Central memory CD8-positive, alpha-beta T cell (primary cell): ENCODE measurements around the gene INMT.

Source experiments
- ATAC-seq: fragments of 150-1000 bp; cut with Tn5 transposase; replicated peaks from 2 replicates; pipeline ENCODE4 v1.10.0; 2022; ENCODE audit warnings: mild to moderate bottlenecking, moderate FRiP score, moderate number of reproducible peaks; ENCODE audit not compliant: poor library complexity, severe bottlenecking; ENCODE audit errors: extremely low read depth
- DNase-seq, 2 donors: peaks; one replicate each; pipeline ENCODE4 v3.0.0; 2021; ENCODE audit warnings: low spot score in 2 of 2
- H3K27ac Mint-ChIP-seq: one replicate; pipeline ENCODE4 v1.8.0; 2022; ENCODE audit warnings: low read depth, mild to moderate bottlenecking, moderate library complexity, mixed read lengths
- H3K27me3 Mint-ChIP-seq: one replicate; pipeline ENCODE4 v1.8.0; 2022; ENCODE audit warnings: mixed read lengths
- H3K36me3 Mint-ChIP-seq: one replicate; pipeline ENCODE4 v1.8.0; 2022; ENCODE audit warnings: mild to moderate bottlenecking, moderate library complexity, mixed read lengths; ENCODE audit not compliant: insufficient read depth
- H3K4me1 Mint-ChIP-seq: one replicate; pipeline ENCODE4 v1.8.0; 2022; ENCODE audit warnings: mixed read lengths
- H3K4me3 Mint-ChIP-seq: one replicate; pipeline ENCODE4 v1.8.0; 2022; ENCODE audit warnings: mild to moderate bottlenecking, moderate library complexity, mixed read lengths
- H3K9me3 Mint-ChIP-seq: one replicate; pipeline ENCODE4 v1.8.0; 2022; ENCODE audit warnings: mixed read lengths

INMT gene

DNA sequence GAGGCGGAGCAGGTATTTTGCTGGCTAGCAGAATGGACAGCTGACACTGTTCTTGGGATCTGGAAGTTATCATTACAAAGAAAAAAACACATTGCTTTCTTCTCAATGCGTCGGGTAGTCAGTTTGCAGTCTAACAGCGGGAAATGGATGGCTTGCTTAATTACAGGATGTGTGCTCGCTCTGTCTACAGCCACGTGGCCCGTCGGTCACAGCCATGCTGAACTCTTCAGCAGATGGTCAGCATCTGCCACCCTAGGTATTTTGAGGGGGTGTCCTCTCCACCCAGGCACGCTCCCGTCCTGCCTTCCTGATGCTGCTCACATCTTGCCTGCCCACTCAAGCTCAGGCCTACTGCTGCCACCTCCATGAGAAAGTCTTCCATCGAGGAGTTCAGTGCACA lies 20.4 kb upstream of the INMT start:
- H3K36me3 Mint-ChIP-seq, result peaks cover 2% of the 10 kb centered on the region
- DNase-seq (no peak), ATAC-seq (no peak)
- no peak overlapping the region for H3K27ac Mint-ChIP-seq
- no peaks in the 10 kb centered on the region for H3K27me3 Mint-ChIP-seq
- peaks cover 42% of the 10 kb centered on the region for H3K4me1 Mint-ChIP-seq
- H3K9me3 Mint-ChIP-seq, result no peaks in the 10 kb centered on the region
- no peak overlapping the region for H3K4me3 Mint-ChIP-seq

GRCh38 chr7:30732606-30733005 lies 19.3 kb upstream of the INMT start:
- Mint-ChIP-seq H3K9me3 (no peaks in the 10 kb centered on the region), H3K27ac (no peak overlapping the region), H3K4me3 (no peak overlapping the region), H3K4me1 (peaks cover 38% of the 10 kb centered on the region), H3K27me3 (no peaks in the 10 kb centered on the region), H3K36me3 (peaks cover 2% of the 10 kb centered on the region)
- no peak for ATAC-seq
- DNase-seq, result no peak

GRCh38 chr7:30733216-30733615 lies 18.7 kb upstream of the INMT start:
- DNase-seq (no peak), ATAC-seq (no peak)
- Mint-ChIP-seq H3K36me3 (peaks cover 1% of the 10 kb centered on the region), H3K9me3 (no peaks in the 10 kb centered on the region), H3K4me3 (no peak overlapping the region), H3K27ac (no peak overlapping the region), H3K4me1 (peaks cover 38% of the 10 kb centered on the region), H3K27me3 (no peaks in the 10 kb centered on the region)

GRCh38 chr7:30733691-30734090 lies 18.2 kb upstream of the INMT start:
- no peaks in the 10 kb centered on the region for H3K9me3 Mint-ChIP-seq
- peaks cover 1% of the 10 kb centered on the region for H3K36me3 Mint-ChIP-seq
- H3K4me3 Mint-ChIP-seq, result no peak overlapping the region
- H3K4me1 Mint-ChIP-seq, result peaks cover 38% of the 10 kb centered on the region
- DNase-seq (no peak), ATAC-seq (no peak)
- H3K27ac Mint-ChIP-seq, result no peak overlapping the region
- H3K27me3 Mint-ChIP-seq, result no peaks in the 10 kb centered on the region

GRCh38 chr7:30734497-30734896 lies 17.4 kb upstream of the INMT start:
- H3K9me3 Mint-ChIP-seq, result no peaks in the 10 kb centered on the region
- ATAC-seq (no peak), DNase-seq (no peak)
- peaks cover 34% of the 10 kb centered on the region for H3K4me1 Mint-ChIP-seq
- no peak overlapping the region for H3K4me3 Mint-ChIP-seq
- no peak overlapping the region for H3K27ac Mint-ChIP-seq
- H3K36me3 Mint-ChIP-seq, result peaks cover 1% of the 10 kb centered on the region
- H3K27me3 Mint-ChIP-seq, result no peaks in the 10 kb centered on the region

DNA sequence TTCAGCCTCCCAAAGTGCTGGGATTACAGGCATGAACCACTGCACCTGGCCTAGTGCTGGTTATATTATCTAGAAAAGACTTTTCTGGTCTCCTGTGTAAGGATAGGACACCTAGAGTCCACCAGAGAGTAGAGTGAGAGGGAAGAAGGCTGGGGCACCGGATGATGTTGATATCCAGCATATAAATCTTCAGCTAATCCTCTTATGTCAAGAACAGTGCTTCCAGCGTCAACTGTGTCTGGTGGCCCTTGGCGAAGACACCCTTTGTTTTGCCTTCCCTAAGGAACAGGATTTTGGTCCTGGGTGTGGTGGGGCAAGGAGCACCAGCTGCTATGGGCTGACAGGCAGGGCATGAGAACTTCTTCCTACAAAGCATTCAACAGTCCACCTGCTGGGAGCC lies 16.3 kb upstream of the INMT start:
- no peaks in the 10 kb centered on the region for H3K9me3 Mint-ChIP-seq
- H3K36me3 Mint-ChIP-seq, result peaks cover 1% of the 10 kb centered on the region
- H3K27me3 Mint-ChIP-seq, result no peaks in the 10 kb centered on the region
- no peak overlapping the region for H3K4me3 Mint-ChIP-seq
- no peak for ATAC-seq
- H3K27ac Mint-ChIP-seq, result no peak overlapping the region
- peaks cover 34% of the 10 kb centered on the region for H3K4me1 Mint-ChIP-seq
- DNase-seq, result no peak

- Mint-ChIP-seq H3K27me3 (no peaks in the 10 kb centered on the region), H3K4me3 (no peak overlapping the region), H3K9me3 (no peaks in the 10 kb centered on the region), H3K36me3 (peaks cover 1% of the 10 kb centered on the region), H3K27ac (no peak overlapping the region), H3K4me1 (peaks cover 34% of the 10 kb centered on the region)
- no peak for ATAC-seq
- DNase-seq, result no peak
These were observed 15.6 kb upstream of the INMT start for GRCh38 chr7:30736291-30736690.

DNA sequence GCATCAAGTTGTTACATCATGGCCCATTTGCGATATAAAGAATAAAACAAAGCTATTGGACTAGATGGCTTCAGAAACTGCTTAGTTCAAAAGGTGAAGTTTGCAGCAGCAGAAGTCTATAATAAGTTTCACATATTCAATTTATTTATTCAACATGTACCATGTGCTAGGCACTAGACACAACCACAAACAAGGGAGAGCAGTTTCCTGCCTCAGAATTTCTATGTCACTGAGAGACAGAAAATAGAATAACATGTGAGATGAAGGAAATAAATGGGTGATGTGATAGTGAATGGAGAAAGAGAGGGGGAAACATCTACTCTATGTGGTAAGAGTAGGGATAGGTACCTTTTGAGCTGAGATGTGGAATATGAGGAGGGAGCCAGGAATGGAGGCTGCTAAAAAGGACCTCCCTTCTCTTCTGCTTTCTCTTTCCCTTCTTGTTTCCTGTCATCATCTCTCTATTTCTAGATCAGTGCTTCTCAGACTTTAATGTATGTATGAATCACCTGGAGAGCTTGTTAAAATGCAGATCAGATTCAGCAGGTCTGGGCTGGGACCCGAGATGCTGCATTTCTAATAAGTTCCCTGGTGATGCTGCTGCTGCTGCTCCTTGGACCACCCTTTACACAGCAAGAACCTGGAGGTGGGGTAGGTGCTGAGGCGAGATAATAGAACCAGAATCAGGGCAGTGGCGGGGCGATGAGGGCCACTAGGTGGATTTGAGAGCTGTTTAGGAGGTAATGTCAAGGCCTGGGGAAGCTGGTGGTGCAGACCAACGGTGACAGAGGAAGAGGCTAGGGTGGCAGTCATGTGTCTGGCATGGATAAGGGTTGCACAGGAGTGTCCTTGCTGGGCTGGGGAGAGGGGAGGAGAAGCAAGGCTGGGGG lies 13.7 kb upstream of the INMT start:
- ATAC-seq, result peak; percentile 75
- Mint-ChIP-seq H3K27ac (peak overlapping the region; percentile 94), H3K27me3 (no peaks in the 10 kb centered on the region), H3K9me3 (no peaks in the 10 kb centered on the region), H3K36me3 (peaks cover 1% of the 10 kb centered on the region), H3K4me3 (peak overlapping the region; percentile 6), H3K4me1 (peaks cover 37% of the 10 kb centered on the region)
- DNase-seq, result no peak

GRCh38 chr7:30739691-30740090 lies 12.2 kb upstream of the INMT start:
- no peak overlapping the region for H3K4me3 Mint-ChIP-seq
- no peak for ATAC-seq
- H3K27ac Mint-ChIP-seq, result no peak overlapping the region
- no peak for DNase-seq
- H3K9me3 Mint-ChIP-seq, result no peaks in the 10 kb centered on the region
- H3K27me3 Mint-ChIP-seq, result no peaks in the 10 kb centered on the region
- H3K4me1 Mint-ChIP-seq, result peaks cover 45% of the 10 kb centered on the region
- peaks cover 1% of the 10 kb centered on the region for H3K36me3 Mint-ChIP-seq

DNA sequence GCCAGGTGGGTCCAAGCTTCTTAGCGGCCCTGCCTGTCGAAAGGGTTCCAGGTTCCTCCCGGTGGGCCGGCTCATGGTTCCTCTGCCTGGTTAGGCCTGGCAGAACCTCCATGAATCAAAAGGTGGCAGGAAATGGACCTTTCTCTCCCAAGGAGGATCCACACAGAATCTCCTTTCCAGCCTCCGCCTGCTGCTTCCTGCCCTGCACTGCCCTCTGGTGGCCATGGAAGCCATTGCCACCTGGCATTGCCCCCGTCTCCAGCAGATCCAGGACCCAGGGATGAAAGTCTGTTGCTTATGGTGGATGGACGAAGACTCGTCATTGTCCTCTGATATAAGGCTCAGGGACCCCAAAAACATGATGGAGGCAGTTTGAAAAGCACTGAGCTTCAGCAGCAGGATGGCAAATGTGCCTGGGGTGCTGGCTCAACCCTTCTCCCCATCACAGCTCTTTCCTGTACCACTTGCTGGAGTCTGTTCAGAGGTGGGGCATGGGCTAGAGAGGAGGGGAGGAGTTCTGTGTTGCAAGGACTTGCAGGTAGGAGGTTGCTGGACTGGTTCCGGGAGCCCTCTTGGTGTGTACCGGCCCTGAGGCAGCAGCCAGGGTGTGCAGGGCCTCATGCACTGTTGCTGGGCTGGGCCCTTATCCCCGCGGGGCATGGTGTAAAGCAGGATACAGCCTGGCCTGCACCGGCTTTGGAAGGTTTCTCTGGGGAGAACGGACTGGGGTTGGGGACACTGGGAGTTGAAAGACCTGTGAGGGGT lies 11.3 kb upstream of the INMT start:
- Mint-ChIP-seq H3K27me3 (no peaks in the 10 kb centered on the region), H3K9me3 (no peaks in the 10 kb centered on the region), H3K27ac (no peak overlapping the region), H3K4me3 (no peak overlapping the region), H3K36me3 (peaks cover 1% of the 10 kb centered on the region), H3K4me1 (peaks cover 39% of the 10 kb centered on the region)
- ATAC-seq, result no peak
- peak; percentile 59 to 66 for DNase-seq

- ATAC-seq, result no peak
- H3K4me3 Mint-ChIP-seq, result no peak overlapping the region
- H3K9me3 Mint-ChIP-seq, result no peaks in the 10 kb centered on the region
- no peaks in the 10 kb centered on the region for H3K27me3 Mint-ChIP-seq
- H3K27ac Mint-ChIP-seq, result no peak overlapping the region
- DNase-seq, result no peak
- peaks cover 39% of the 10 kb centered on the region for H3K4me1 Mint-ChIP-seq
- H3K36me3 Mint-ChIP-seq, result peaks cover 1% of the 10 kb centered on the region
These were observed 10.6 kb upstream of the INMT start for GRCh38 chr7:30741289-30741688.

DNA sequence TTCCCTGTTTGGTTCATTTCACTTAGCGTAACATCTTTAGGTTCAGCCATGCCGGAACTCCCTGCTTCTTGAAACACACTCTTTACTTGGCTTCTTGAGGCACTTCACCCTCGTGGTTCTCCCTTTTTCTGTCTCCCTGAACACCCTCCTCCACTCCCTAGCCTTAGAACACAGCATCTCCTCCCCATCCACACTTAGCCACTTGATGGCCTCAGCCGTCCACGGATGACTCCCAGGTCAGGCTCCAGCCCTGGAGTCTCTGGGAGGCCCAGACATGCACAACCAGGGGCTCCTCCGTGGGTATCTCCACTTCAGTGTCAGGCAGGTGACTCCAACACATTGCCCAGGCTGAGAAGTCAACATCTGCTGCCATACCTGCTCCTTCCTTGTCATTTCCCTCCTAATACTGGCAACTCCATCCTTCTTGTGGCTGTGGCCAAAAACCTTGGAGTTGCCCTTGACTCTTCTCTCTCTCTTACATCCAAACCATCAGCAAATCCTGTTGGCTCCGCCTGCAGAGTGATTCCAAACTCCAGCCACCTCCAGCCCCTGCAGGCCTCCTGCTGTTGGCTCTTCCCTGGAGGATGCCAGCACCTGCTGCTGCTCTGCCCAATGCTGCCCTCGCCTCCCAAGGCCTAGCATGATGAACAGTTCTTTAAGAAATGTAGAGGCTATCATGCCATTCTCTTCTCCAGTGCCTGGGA lies 8.4 kb upstream of the INMT start:
- no peaks in the 10 kb centered on the region for H3K9me3 Mint-ChIP-seq

More for the DNA sequence above, 8.4 kb upstream of the INMT start:
- DNase-seq (no peak), ATAC-seq (no peak)
- Mint-ChIP-seq H3K4me3 (peak overlapping the region; percentile 27), H3K27ac (peak overlapping the region; percentile 88), H3K36me3 (no peaks in the 10 kb centered on the region), H3K27me3 (no peaks in the 10 kb centered on the region), H3K4me1 (peaks cover 23% of the 10 kb centered on the region)
